Keratinocyte (primary cell): ENCODE data around the gene PHAF1. TPM values are rescaled to one million over a fixed set of nuclear protein-coding genes. Genes with fewer than 3 reads are reported as not detected.

ENCODE experiments used
- DNase-seq: peaks from one replicate; pipeline ENCODE4 v3.0.0-alpha.2; 2011; ENCODE audit warnings: low read depth, missing footprints, low spot score
- FAIRE-seq: peaks from 2 replicates; lab custom pipeline; 2011; peaks lifted over from hg19 to GRCh38; lab: Jason Lieb, UNC
- H2AFZ ChIP-seq: 2 replicates; pipeline ENCODE4 v1.6.0; 2012; ENCODE audit warnings: low read length, control low read depth, inconsistent platforms; ENCODE audit not compliant: control insufficient read depth
- H3K27ac ChIP-seq: 2 replicates; pipeline ENCODE4 v1.5.1; 2011; ENCODE audit warnings: low read length; ENCODE audit not compliant: control insufficient read depth, insufficient read depth
- H3K27me3 ChIP-seq: 3 replicates; pipeline ENCODE4 v1.6.0; 2011; ENCODE audit warnings: low read length; ENCODE audit not compliant: control insufficient read depth, insufficient read depth; ENCODE audit errors: extremely low read depth
- H3K36me3 ChIP-seq, 2 experiments: 2 replicates in 1 of 2; 3 replicates in 1 of 2; pipeline ENCODE4 v1.5.1; 2011; ENCODE audit warnings: low read length in 2 of 2, mild to moderate bottlenecking in 1 of 2; ENCODE audit not compliant: control insufficient read depth in 2 of 2, insufficient read depth in 2 of 2; ENCODE audit errors: extremely low read depth in 1 of 2
- H3K4me1 ChIP-seq: 3 replicates; pipeline ENCODE4 v1.5.1; 2011; ENCODE audit warnings: low read length; ENCODE audit not compliant: control insufficient read depth, insufficient read depth; ENCODE audit errors: extremely low read depth
- H3K4me2 ChIP-seq: 3 replicates; pipeline ENCODE4 v1.6.0; 2011; ENCODE audit warnings: low read depth, low read length; ENCODE audit not compliant: control insufficient read depth, insufficient read depth; ENCODE audit errors: extremely low read depth
- H3K4me3 ChIP-seq, 3 experiments: fragments of 200-600 bp in 1 of 3; sonication (generic) in 1 of 3; 2 replicates in 2 of 3; 3 replicates in 1 of 3; pipeline ENCODE4 v1.5.1; 2011 to 2016; ENCODE audit warnings: low read length in 3 of 3, mild to moderate bottlenecking in 3 of 3, control low read depth in 2 of 3, inconsistent platforms in 1 of 3, low read depth in 1 of 3, mixed read lengths in 1 of 3, mixed run types in 1 of 3, moderate library complexity in 1 of 3; ENCODE audit not compliant: control insufficient read depth in 2 of 3, insufficient read depth in 2 of 3; ENCODE audit errors: extremely low read depth in 1 of 3
- H3K79me2 ChIP-seq: 2 replicates; pipeline ENCODE4 v1.6.0; 2012; ENCODE audit warnings: low read length; ENCODE audit not compliant: control insufficient read depth, insufficient read depth
- H3K9ac ChIP-seq: 3 replicates; pipeline ENCODE4 v1.6.0; 2011; ENCODE audit warnings: low read length; ENCODE audit not compliant: control insufficient read depth, insufficient read depth; ENCODE audit errors: extremely low read depth
- H3K9me1 ChIP-seq: 3 replicates; pipeline ENCODE4 v1.6.0; 2011; ENCODE audit warnings: low read length; ENCODE audit not compliant: control insufficient read depth, insufficient read depth; ENCODE audit errors: extremely low read depth
- H3K9me3 ChIP-seq: 2 replicates; pipeline ENCODE4 v1.5.1; 2012; ENCODE audit warnings: low read depth, low read length; ENCODE audit not compliant: control insufficient read depth
- H4K20me1 ChIP-seq: 3 replicates; pipeline ENCODE4 v1.6.0; 2011; ENCODE audit warnings: low read length; ENCODE audit not compliant: control insufficient read depth, insufficient read depth; ENCODE audit errors: extremely low read depth
- CTCF ChIP-seq, 3 experiments: IDR thresholded peaks in 1 of 3; conservative IDR thresholded peaks in 1 of 3; optimal IDR thresholded peaks in 1 of 3; 2 replicates in 2 of 3; 3 replicates in 1 of 3; pipeline versions ENCODE3 to v1.5.1; 2011; ENCODE audit warnings: low read length in 3 of 3, mild to moderate bottlenecking in 3 of 3, moderate library complexity in 2 of 3, control low read depth in 1 of 3, inconsistent platforms in 1 of 3; ENCODE audit not compliant: insufficient read depth in 2 of 3; ENCODE audit errors: extremely low read depth in 1 of 3
- EZH2 ChIP-seq: IDR thresholded peaks from one replicate; pipeline ENCODE4 v1.6.1; 2012; ENCODE audit warnings: inconsistent platforms, mild to moderate bottlenecking, low read length, moderate library complexity
- dilution Hi-C: fragments of 300-500 bp; cut with MboI; formaldehyde crosslinking; loops from one replicate; pipeline ENCODE4 v1.7.0; 2020; ENCODE audit warnings: low sequenced_read_pairs; ENCODE audit not compliant: extremely low pct_ligation_motif_present
- polyA plus RNA-seq, 5 experiments: library from polyadenylated mRNA; depleted of rRNA in 3 of 5; stranded (reverse) in 3 of 5; stranded (forward) in 1 of 5; unstranded in 1 of 5; fragments of >200 nt; gene quantifications; 1 replicate in 1 of 5; 2 replicates in 3 of 5; 3 replicates in 1 of 5; pipeline versions ENCODE4 v1.2.1 to v1.2.3, GENCODE V29; 2011 to 2012; ENCODE audit warnings: missing spikeins in 2 of 5, low read depth in 1 of 5, low replicate concordance in 1 of 5

Gene PHAF1
- polyA plus RNA-seq, 1 donor (not counting 4 experiments of a cell fraction or from before 2014, with no cell fraction given): 26.7 TPM

DNA sequence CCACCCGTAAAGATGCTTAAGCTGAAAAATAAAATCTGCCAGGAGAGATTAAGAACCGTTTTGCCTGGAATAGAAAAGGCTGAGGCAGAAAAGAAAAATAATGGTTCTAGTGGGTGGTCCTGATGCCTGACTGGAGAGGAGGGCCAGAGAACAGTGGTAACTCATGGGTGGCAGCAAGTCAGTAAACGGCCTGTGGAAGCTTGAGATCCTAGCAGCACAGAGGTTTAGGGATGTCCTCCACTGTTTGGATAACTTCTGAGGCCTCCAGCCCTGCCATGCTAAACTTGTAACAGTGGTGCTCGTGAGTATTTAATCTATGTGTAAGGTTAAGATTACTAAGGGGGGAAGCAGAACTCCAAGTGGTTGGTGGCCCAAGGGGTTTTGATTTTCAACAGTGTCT, 21.2 kb upstream of the PHAF1 start:
- dilution Hi-C loops: no loop called here
- Histone ChIP-seq H2AFZ (no peak overlapping the region), H3K4me1 (no peaks in the 10 kb centered on the region), H3K27me3 (no peaks in the 10 kb centered on the region), H3K9ac (no peak overlapping the region), H3K9me1 (peaks cover 2% of the 10 kb centered on the region), H4K20me1 (no peaks in the 10 kb centered on the region), H3K4me2 (no peak overlapping the region), H3K79me2 (no peaks in the 10 kb centered on the region), H3K4me3 (no peak overlapping the region), H3K9me3 (no peaks in the 10 kb centered on the region), H3K36me3 (peaks cover 4 to 6% of the 10 kb centered on the region in 2 experiments), H3K27ac (no peak overlapping the region)
- TF ChIP-seq CTCF (optimal IDR thresholded peaks at IDR 0.05 in 1 of 3, IDR thresholded peaks at IDR 0.05 in 1 of 3, conservative IDR thresholded peaks at IDR 0.05 in 1 of 3; ENCODE audit: extremely low read depth in 1 of 3, insufficient read depth in 2 of 3, low read length in 3 of 3) (no peak), EZH2 (no peak)
- FAIRE-seq: no peak
- no peak for DNase-seq

DNA sequence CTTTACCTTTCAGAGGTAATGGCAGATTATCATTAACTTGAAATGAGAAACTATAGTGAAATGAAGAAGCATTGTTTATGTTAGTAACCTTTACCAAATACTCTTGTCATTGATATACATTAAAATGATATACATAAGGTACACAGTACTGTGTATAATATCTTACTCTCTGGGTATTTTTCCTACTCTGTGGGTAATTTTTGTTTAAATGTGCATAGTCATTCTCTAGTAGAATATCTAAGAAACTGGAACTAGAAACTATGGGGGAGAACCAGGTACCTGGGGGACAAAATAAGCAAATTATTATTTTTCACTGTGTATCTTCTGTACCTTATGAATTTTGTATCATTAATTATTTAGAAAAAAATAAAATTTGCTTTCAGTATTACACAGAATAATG, 20.6 kb upstream of the PHAF1 start:
- Histone ChIP-seq H3K79me2 (no peaks in the 10 kb centered on the region), H2AFZ (no peak overlapping the region), H3K9me1 (peaks cover 2% of the 10 kb centered on the region), H4K20me1 (no peaks in the 10 kb centered on the region), H3K27ac (no peak overlapping the region), H3K4me1 (no peaks in the 10 kb centered on the region), H3K36me3 (peaks cover 4 to 6% of the 10 kb centered on the region in 2 experiments), H3K9ac (no peak overlapping the region), H3K27me3 (no peaks in the 10 kb centered on the region), H3K4me3 (no peak overlapping the region), H3K9me3 (no peaks in the 10 kb centered on the region), H3K4me2 (no peak overlapping the region)
- FAIRE-seq (no peak), DNase-seq (no peak)
- TF ChIP-seq CTCF (optimal IDR thresholded peaks at IDR 0.05 in 1 of 3, IDR thresholded peaks at IDR 0.05 in 1 of 3, conservative IDR thresholded peaks at IDR 0.05 in 1 of 3; ENCODE audit: extremely low read depth in 1 of 3, insufficient read depth in 2 of 3, low read length in 3 of 3) (no peak), EZH2 (no peak)
- dilution Hi-C loops: no loop called here
